Hepatocyte (in vitro differentiated cells): ENCODE measurements around the gene SLC2A5. TPM values are rescaled to one million over a fixed set of nuclear protein-coding genes. Genes with fewer than 3 reads are reported as not detected.

ENCODE experiments used
- DNase-seq: peaks from one replicate; pipeline ENCODE4 v3.0.0-alpha.2; 2016; ENCODE audit warnings: low spot score
- H2AFZ ChIP-seq: fragments of 200-600 bp; sonication (generic); 2 replicates; pipeline ENCODE4 v1.6.0; 2016; ENCODE audit warnings: antibody characterized with exemption, mild to moderate bottlenecking
- H3K27ac ChIP-seq: fragments of 200-600 bp; sonication (generic); 2 replicates; pipeline ENCODE4 v1.5.1; 2016; ENCODE audit warnings: mild to moderate bottlenecking
- H3K27me3 ChIP-seq: fragments of 200-600 bp; sonication (generic); 2 replicates; pipeline ENCODE4 v1.6.1; 2016
- H3K36me3 ChIP-seq: fragments of 200-600 bp; sonication (generic); replicated peaks from 2 replicates; pipeline ENCODE4 v1.5.1; 2016; ENCODE audit warnings: low read depth; ENCODE audit not compliant: insufficient read depth
- H3K4me1 ChIP-seq: fragments of 200-600 bp; sonication (generic); 2 replicates; pipeline ENCODE4 v1.5.1; 2016; ENCODE audit warnings: mild to moderate bottlenecking, moderate library complexity; ENCODE audit not compliant: insufficient read depth
- H3K4me2 ChIP-seq: fragments of 200-600 bp; sonication (generic); 2 replicates; pipeline ENCODE4 v1.6.0; 2016
- H3K4me3 ChIP-seq: fragments of 200-600 bp; sonication (generic); 2 replicates; pipeline ENCODE4 v1.5.1; 2016; ENCODE audit warnings: mild to moderate bottlenecking
- H3K79me2 ChIP-seq: fragments of 200-600 bp; sonication (generic); 2 replicates; pipeline ENCODE4 v1.6.0; 2017; ENCODE audit warnings: mild to moderate bottlenecking
- H3K9me2 ChIP-seq: fragments of 200-600 bp; sonication (generic); replicated peaks from 2 replicates; pipeline ENCODE4 v1.6.0; 2017; ENCODE audit warnings: mild to moderate bottlenecking; ENCODE audit not compliant: insufficient read depth
- H3K9me3 ChIP-seq: fragments of 200-600 bp; sonication (generic); 2 replicates; pipeline ENCODE4 v1.5.1; 2016; ENCODE audit warnings: low read depth, mild to moderate bottlenecking
- H4K20me1 ChIP-seq: fragments of 200-600 bp; sonication (generic); 2 replicates; pipeline ENCODE4 v1.6.0; 2016; ENCODE audit warnings: mild to moderate bottlenecking; ENCODE audit not compliant: insufficient read depth, poor library complexity, severe bottlenecking
- EZH2 ChIP-seq: fragments of 200-600 bp; sonication (generic); IDR thresholded peaks from 2 replicates; pipeline ENCODE4 v1.6.1; 2016; ENCODE audit warnings: antibody characterized with exemption, mild to moderate bottlenecking, borderline replicate concordance
- EZH2phosphoT487 ChIP-seq: fragments of 200-600 bp; sonication (generic); IDR thresholded peaks from one replicate; pipeline ENCODE4 v1.6.1; 2018; ENCODE audit warnings: antibody characterized with exemption, mild to moderate bottlenecking, low read depth, moderate library complexity; ENCODE audit not compliant: unreplicated experiment, severe bottlenecking
- WGBS: methylation state at CpG from one replicate; pipeline ENCODE4 v1.1.6; 2016; ENCODE audit warnings: low lambda C conversion rate; ENCODE audit errors: missing lambda C conversion rate; 5-methylcytosine and 5-hydroxymethylcytosine counted together
- polyA plus RNA-seq: library from polyadenylated mRNA; unstranded; fragments of >200 nt; fragmentation: Nextera tagmentation; extraction: Ambion mirVana; gene quantifications from 2 replicates; pipeline ENCODE4 v1.2.1, GENCODE V29; 2016
- total RNA-seq: library from RNA; depleted of rRNA; stranded (reverse); fragments of >200 nt; gene quantifications from 2 replicates; pipeline ENCODE4 v1.2.3, GENCODE V29; 2014
- TF ChIP-seq, protein P1 (sequence below): fragments of 200-600 bp; sonication (generic); IDR thresholded peaks from 2 replicates; pipeline ENCODE4 v1.5.1; 2016; ENCODE audit warnings: antibody characterized with exemption, mild to moderate bottlenecking; ENCODE audit not compliant: poor library complexity

SLC2A5 gene
- total and polyA plus RNA-seq, 2 experiments from 2014 or later: 7.2 to 8.2 TPM

DNA sequence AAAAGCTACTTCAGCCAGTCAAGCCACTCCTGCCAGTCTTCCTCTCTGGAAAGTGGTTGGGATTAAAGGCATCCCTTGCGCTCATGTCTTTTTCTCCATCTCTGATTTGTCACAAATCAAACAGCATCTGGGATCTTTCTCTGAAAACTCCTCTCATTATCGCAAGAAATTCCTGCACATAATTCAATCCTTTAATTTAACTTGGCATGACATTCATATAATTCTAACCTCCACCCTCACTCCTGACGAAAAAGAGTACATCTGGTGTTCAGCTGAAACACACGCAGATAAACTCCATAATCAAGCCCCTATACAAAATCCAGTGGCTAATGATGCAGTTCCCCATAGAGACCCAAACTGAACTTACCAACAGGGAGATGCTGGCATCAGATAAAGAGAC is 19.4 kb upstream of the SLC2A5 start:
- H3K36me3 ChIP-seq: no peaks in the 10 kb centered on the region
- no peak overlapping the region for H3K4me3 ChIP-seq
- no peak overlapping the region for H2AFZ ChIP-seq
- no peaks in the 10 kb centered on the region for H3K9me3 ChIP-seq
- no peak overlapping the region for H3K4me2 ChIP-seq
- no peak overlapping the region for H3K27ac ChIP-seq
- H3K9me2 ChIP-seq: no peaks in the 10 kb centered on the region
- no peaks in the 10 kb centered on the region for H3K79me2 ChIP-seq
- peaks cover 11% of the 10 kb centered on the region for H3K4me1 ChIP-seq
- no peaks in the 10 kb centered on the region for H3K27me3 ChIP-seq
- 91% methylated on average over 4 of the region's 4 CpGs for WGBS
- H4K20me1 ChIP-seq: no peaks in the 10 kb centered on the region
- no peak for TF ChIP-seq EZH2
- TF ChIP-seq EZH2phosphoT487: no peak
- TF ChIP-seq, protein P1, sequence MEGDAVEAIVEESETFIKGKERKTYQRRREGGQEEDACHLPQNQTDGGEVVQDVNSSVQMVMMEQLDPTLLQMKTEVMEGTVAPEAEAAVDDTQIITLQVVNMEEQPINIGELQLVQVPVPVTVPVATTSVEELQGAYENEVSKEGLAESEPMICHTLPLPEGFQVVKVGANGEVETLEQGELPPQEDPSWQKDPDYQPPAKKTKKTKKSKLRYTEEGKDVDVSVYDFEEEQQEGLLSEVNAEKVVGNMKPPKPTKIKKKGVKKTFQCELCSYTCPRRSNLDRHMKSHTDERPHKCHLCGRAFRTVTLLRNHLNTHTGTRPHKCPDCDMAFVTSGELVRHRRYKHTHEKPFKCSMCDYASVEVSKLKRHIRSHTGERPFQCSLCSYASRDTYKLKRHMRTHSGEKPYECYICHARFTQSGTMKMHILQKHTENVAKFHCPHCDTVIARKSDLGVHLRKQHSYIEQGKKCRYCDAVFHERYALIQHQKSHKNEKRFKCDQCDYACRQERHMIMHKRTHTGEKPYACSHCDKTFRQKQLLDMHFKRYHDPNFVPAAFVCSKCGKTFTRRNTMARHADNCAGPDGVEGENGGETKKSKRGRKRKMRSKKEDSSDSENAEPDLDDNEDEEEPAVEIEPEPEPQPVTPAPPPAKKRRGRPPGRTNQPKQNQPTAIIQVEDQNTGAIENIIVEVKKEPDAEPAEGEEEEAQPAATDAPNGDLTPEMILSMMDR: no peak
- no peak for DNase-seq

DNA sequence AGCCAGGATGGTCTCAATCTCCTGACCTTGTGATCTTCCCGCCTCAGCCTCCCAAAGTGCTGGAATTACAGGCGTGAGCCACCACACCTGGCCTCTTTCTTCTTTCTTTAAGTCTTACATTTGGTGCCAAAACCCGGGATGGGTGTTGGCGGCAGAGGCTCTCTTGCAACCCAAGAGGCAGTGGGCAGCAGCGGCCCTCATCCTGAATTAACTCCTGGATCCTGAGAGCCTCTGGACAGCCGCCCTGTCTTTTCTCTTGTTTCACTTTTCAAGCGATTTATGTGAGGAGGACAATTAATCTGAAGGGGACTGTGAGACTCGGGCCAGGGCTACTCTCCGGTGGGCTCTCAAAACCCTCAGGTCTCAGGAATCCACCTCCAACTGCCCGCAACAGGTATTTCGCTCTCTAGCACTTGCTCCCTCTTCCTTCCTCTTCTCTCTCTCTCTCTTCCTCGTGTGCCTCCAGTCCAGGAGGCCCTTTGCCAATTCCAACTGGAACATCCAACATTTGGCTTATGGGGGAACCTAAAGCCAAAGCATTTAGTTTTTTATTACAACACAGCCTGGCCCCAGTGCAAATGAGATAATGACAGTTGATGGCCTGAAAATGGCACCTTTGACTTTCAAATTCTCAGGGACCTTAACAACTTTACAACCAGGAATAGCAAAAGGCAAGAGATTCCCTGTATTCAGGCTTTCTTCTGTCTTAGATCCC is 18.1 kb upstream of the SLC2A5 start:
- Histone ChIP-seq H2AFZ (no peak overlapping the region), H4K20me1 (no peaks in the 10 kb centered on the region), H3K4me1 (peaks cover 11% of the 10 kb centered on the region), H3K79me2 (no peaks in the 10 kb centered on the region), H3K27ac (no peak overlapping the region), H3K9me3 (no peaks in the 10 kb centered on the region), H3K4me3 (no peak overlapping the region), H3K27me3 (no peaks in the 10 kb centered on the region), H3K36me3 (no peaks in the 10 kb centered on the region), H3K4me2 (no peak overlapping the region), H3K9me2 (no peaks in the 10 kb centered on the region)
- TF ChIP-seq EZH2 (no peak), EZH2phosphoT487 (no peak)
- TF ChIP-seq, protein P1: no peak
- WGBS: 87% methylated on average over 12 of the region's 12 CpGs
- DNase-seq: no peak

DNA sequence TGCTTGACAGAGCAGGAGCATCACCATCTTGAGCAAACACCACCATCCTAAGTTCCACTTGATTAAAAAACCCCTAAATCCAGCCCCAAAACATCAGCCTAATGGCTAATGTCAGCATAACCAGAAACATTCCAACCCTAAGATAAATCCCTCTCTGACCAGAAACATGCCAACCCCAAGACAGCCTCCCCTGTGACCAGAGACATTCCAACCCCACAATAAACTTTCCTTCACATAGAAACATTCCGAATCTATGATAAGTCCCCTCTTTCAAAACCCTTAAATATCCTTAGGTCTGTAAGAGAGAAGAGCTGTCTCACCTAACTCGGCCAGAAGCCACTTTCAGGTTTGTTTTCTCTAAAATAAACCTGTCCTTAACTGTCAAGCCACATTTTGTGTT is 17.4 kb upstream of the SLC2A5 start:
- H3K9me2 ChIP-seq: no peaks in the 10 kb centered on the region
- H3K4me1 ChIP-seq: peaks cover 11% of the 10 kb centered on the region
- H3K79me2 ChIP-seq: no peaks in the 10 kb centered on the region
- H3K4me2 ChIP-seq: no peak overlapping the region
- H3K4me3 ChIP-seq: no peak overlapping the region
- H2AFZ ChIP-seq: no peak overlapping the region
- no peaks in the 10 kb centered on the region for H3K36me3 ChIP-seq
- H3K27ac ChIP-seq: no peak overlapping the region
- WGBS: 50% methylated on average over 2 of the region's 2 CpGs
- TF ChIP-seq EZH2 (no peak), EZH2phosphoT487 (no peak)
- TF ChIP-seq, protein P1: no peak
- H4K20me1 ChIP-seq: no peaks in the 10 kb centered on the region
- no peak for DNase-seq
- H3K9me3 ChIP-seq: no peaks in the 10 kb centered on the region
- H3K27me3 ChIP-seq: no peaks in the 10 kb centered on the region
